Ishikawa (cell line): Measurements from ENCODE around the gene EDC3.

ENCODE experiments used
- EP300 ChIP-seq: IDR thresholded peaks from 2 replicates; pipeline ENCODE4 v1.6.1; 2012; ENCODE audit warnings: borderline replicate concordance
- FOXM1 ChIP-seq: IDR thresholded peaks from 2 replicates; pipeline ENCODE4 v1.6.1; 2012; ENCODE audit warnings: low read depth, borderline replicate concordance
- MAX ChIP-seq: IDR thresholded peaks from 2 replicates; pipeline ENCODE4 v1.6.1; 2012
- NFIC ChIP-seq: IDR thresholded peaks from 2 replicates; pipeline ENCODE4 v1.6.1; 2012
- RAD21 ChIP-seq: IDR thresholded peaks from 2 replicates; pipeline ENCODE4 v1.6.1; 2012; ENCODE audit warnings: low read depth
- REST ChIP-seq: IDR thresholded peaks from 2 replicates; pipeline ENCODE4 v1.6.1; 2012; ENCODE audit warnings: low read depth, mild to moderate bottlenecking
- TCF12 ChIP-seq: IDR thresholded peaks from 2 replicates; pipeline ENCODE4 v1.6.1; 2012; ENCODE audit warnings: low read depth
- TEAD4 ChIP-seq: IDR thresholded peaks from 2 replicates; pipeline ENCODE4 v1.6.1; 2012
- USF1 ChIP-seq: IDR thresholded peaks from 2 replicates; pipeline ENCODE4 v1.6.1; 2012
- YY1 ChIP-seq: IDR thresholded peaks from 2 replicates; pipeline ENCODE4 v1.6.1; 2012; ENCODE audit warnings: low read depth
- ZBTB7A ChIP-seq: IDR thresholded peaks from 2 replicates; pipeline ENCODE4 v1.6.1; 2012; ENCODE audit warnings: low read depth

GRCh38 chr15:74626336-74626735, 69.5 kb downstream of the EDC3 start:
- TF ChIP-seq EP300 = no peak
- TF ChIP-seq NFIC = no peak
- TF ChIP-seq MAX = no peak
- TF ChIP-seq FOXM1 = no peak
- no peak for TF ChIP-seq TEAD4
- no peak for TF ChIP-seq YY1
- TF ChIP-seq REST = no peak
- TF ChIP-seq ZBTB7A = no peak
- no peak for TF ChIP-seq TCF12
- no peak for TF ChIP-seq RAD21
- TF ChIP-seq USF1 = no peak
